Prostate gland (tissue), 2 donors: ENCODE measurements around the gene FAM171A2. TPM values are rescaled to one million over a fixed set of nuclear protein-coding genes. Genes with fewer than 3 reads are reported as not detected.

Experiments
- DNase-seq: peaks from one replicate; pipeline ENCODE4 v3.0.0-alpha.2; 2019; ENCODE audit warnings: low spot score
- H3K27ac ChIP-seq, 2 donors: fragments of 200-600 bp; sonication (generic); 2 replicates each; pipeline ENCODE4 v1.5.1; 2017 to 2019
- H3K27me3 ChIP-seq: fragments of 200-600 bp; sonication (generic); replicated peaks from 2 replicates; pipeline ENCODE4 v1.5.1; 2019; ENCODE audit not compliant: insufficient read depth
- H3K36me3 ChIP-seq, 2 donors: fragments of 200-600 bp; sonication (generic); 1 replicate in 1 of 2; 2 replicates in 1 of 2; pipeline versions ENCODE4 v1.5.1 to v1.8.1; 2017 to 2019
- H3K4me1 ChIP-seq: fragments of 200-600 bp; sonication (generic); replicated peaks from 2 replicates; pipeline ENCODE4 v1.5.1; 2019
- H3K4me3 ChIP-seq, 2 donors: fragments of 200-600 bp; sonication (generic); 2 replicates each; pipeline ENCODE4 v1.5.1; 2017 to 2019
- H3K9me3 ChIP-seq: fragments of 200-600 bp; sonication (generic); 2 replicates; pipeline ENCODE4 v1.5.1; 2017
- CTCF ChIP-seq, 4 experiments: fragments of 200-600 bp in 2 of 4; fragments of 450-650 bp in 2 of 4; sonication (generic) in 2 of 4; IDR thresholded peaks; 1 replicate in 3 of 4; 2 replicates in 1 of 4; pipeline ENCODE4 v1.5.1; 2016 to 2019; ENCODE audit warnings: antibody characterized with exemption in 4 of 4, mild to moderate bottlenecking in 2 of 4, moderate library complexity in 2 of 4
- POLR2A ChIP-seq: fragments of 450-650 bp; IDR thresholded peaks from one replicate; pipeline ENCODE4 v1.6.1; 2016; ENCODE audit warnings: antibody characterized with exemption, mild to moderate bottlenecking
- POLR2AphosphoS5 ChIP-seq: sonication (generic); formaldehyde crosslinking; IDR thresholded peaks from one replicate; pipeline ENCODE4 v1.6.1; 2017; ENCODE audit warnings: antibody characterized with exemption
- WGBS: methylation state at CpG from one replicate; pipeline ENCODE4 v1.1.5; 2018; 5-methylcytosine and 5-hydroxymethylcytosine counted together
- intact Hi-C: fragments of 100-400 bp; cut with DNase I; formaldehyde crosslinking; loops from one replicate; pipeline ENCODE4 v1.14.2; 2022
- small RNA-seq, 2 donors: library from RNA; depleted of rRNA; stranded (forward); fragments of <200 nt; gene quantifications; one replicate each; pipeline ENCODE3, GENCODE V24; 2016
- total RNA-seq, 2 donors: library from RNA; depleted of rRNA; stranded (reverse); fragments of >200 nt; gene quantifications; one replicate each; pipeline ENCODE4 v1.1.0, GENCODE V29; 2016

Gene FAM171A2
- total RNA-seq, 2 donors from 2014 or later = 1.8 to 6.1 TPM

DNA sequence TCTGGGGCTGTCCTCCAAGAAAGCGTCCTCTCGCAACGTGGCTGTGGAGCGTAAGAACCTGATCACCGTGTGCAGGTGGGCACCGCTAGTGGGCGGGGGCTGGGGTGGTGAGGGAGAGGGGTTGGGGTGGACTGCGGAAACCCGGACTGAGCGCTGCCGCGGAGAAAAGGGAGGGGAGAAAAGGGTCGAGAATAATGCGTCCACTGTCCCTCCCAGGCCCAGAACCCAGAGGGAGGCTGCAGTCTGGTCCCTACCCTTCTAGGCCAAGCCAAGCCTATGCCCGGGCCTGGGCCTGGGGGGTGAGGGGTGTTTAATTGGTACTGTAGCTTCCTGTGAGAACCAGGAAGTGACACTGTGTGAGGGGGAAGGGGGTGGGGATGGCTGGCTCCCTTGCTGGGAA lies 54.8 kb downstream of the FAM171A2 start:
- Histone ChIP-seq H3K4me1 (peaks cover 4% of the 10 kb centered on the region), H3K9me3 (no peaks in the 10 kb centered on the region), H3K27me3 (no peaks in the 10 kb centered on the region), H3K36me3 (no peaks in the 10 kb centered on the region), H3K27ac (no peak overlapping the region), H3K4me3 (peak overlapping the region; percentile 33 to 44)
- no peak for DNase-seq
- no peak for TF ChIP-seq CTCF (IDR thresholded peaks at IDR 0.05)
- TF ChIP-seq POLR2A = no peak
- TF ChIP-seq POLR2AphosphoS5 = no peak
- intact Hi-C loops = no loop called here
- WGBS = 5% methylated on average over 15 of the region's 15 CpGs

DNA sequence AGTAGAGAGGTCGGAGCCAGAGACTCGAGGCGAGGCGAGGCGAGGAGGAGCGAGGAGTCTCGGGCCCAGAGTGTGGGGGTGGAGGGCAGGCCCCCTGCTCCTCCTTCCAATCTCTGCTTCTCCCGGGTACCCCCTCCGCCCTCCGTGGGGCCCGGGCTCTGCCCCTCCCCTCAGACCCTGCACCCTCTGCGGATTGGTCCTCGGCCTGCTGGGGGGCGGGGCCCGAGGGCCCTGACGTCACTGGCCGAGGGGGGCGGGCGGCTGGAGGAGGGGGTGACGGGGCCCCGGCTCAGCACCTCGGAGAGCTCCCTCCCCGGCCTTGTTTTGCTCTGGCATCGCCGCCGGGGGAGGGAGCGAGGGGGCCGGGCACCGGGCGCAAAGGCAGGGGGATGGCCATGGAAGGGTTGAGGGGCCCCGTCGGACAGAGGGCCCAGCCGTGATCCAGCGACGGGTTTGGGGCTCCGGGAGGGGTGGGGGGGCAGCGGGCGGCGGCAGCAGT lies 55.3 kb downstream of the FAM171A2 start, which contains the start of gene RUNDC3A:
TSS of gene RUNDC3A (plus strand) at position 282 of the 499 bp plus-strand sequence. CDS start 232 bp downstream, outside the sequence.
- Histone ChIP-seq H3K4me3 (peak within 1 kb of the TSS; percentile 33 to 44), H3K27ac (peak within 1 kb of the TSS; percentile 62 to 66), H3K36me3 (no peaks in the 10 kb centered on the region), H3K4me1 (peaks cover 4% of the 10 kb centered on the region), H3K27me3 (no peaks in the 10 kb centered on the region), H3K9me3 (no peaks in the 10 kb centered on the region)
- TF ChIP-seq POLR2AphosphoS5 (peak; percentile 67), POLR2A (no peak)
- intact Hi-C loops = no loop called here
- peak; percentile 84 for DNase-seq
- WGBS = 2% methylated on average over 39 of the region's 39 CpGs

GRCh38 chr17:44307387-44308186 lies 56.1 kb downstream of the FAM171A2 start:
- H3K27me3 ChIP-seq = no peaks in the 10 kb centered on the region
- peak overlapping the region; percentile 33 to 44 for H3K4me3 ChIP-seq
- 3% methylated on average over 18 of the region's 26 CpGs for WGBS
- no peaks in the 10 kb centered on the region for H3K9me3 ChIP-seq
- TF ChIP-seq POLR2A (no peak), CTCF (IDR thresholded peaks at IDR 0.05) (no peak), POLR2AphosphoS5 (no peak)
- H3K4me1 ChIP-seq = peaks cover 4% of the 10 kb centered on the region
- H3K36me3 ChIP-seq = no peaks in the 10 kb centered on the region
- H3K27ac ChIP-seq = peak overlapping the region; percentile 62 to 66
- peak; percentile 57 for DNase-seq
- intact Hi-C loops = no loop called here

DNA sequence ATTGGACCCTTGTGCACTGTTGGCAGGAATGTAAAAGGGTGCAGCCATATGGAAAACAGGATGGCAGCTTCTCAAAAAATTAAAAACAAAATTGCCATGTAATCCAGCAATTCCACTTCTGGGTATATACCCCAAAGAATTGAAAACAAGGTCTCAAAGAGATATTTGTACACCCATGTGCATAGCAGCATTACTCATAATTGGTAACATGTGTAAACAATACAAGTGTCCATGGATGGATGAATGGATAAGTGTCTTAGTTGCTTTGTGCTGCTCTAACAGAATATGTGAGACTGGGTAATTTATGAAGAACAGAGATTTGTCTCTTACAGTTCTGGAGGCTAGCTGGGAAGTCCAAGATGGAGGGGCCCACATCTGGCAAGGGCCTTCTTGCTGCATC lies 59.0 kb downstream of the FAM171A2 start:
- DNase-seq = no peak
- TF ChIP-seq POLR2AphosphoS5 (no peak), POLR2A (no peak), CTCF (IDR thresholded peaks at IDR 0.05) (no peak)
- Histone ChIP-seq H3K4me3 (no peak overlapping the region), H3K36me3 (no peaks in the 10 kb centered on the region), H3K27ac (no peak overlapping the region), H3K4me1 (peaks cover 4% of the 10 kb centered on the region), H3K27me3 (no peaks in the 10 kb centered on the region), H3K9me3 (no peaks in the 10 kb centered on the region)
- intact Hi-C loops = no loop called here

Small RNA genes lying within 50 kb of the gene (small RNA-seq; reads per million reads assigned to genes)
- gene RF00012 (0 reads per million in 2 donors), gene RN7SL258P (0 reads per million in 2 donors), gene RNU6-453P (0.20 to 0.28 reads per million in 2 donors)

Other genes starting within 250 kb of the FAM171A2 start
- 100 to 1,000 TPM in 1 of 2 donors, 10 to 100 TPM in 1; 71.2 to 145 TPM for gene HDAC5, start 240.2 kb downstream of the FAM171A2 start, total RNA-seq
- 1 to 10 TPM; 1.4 to 8.1 TPM for gene HROB, start 221.9 kb downstream of the FAM171A2 start, total RNA-seq
- 1 to 10 TPM; 3.2 to 4.4 TPM for gene ASB16, start 193.1 kb downstream of the FAM171A2 start, total RNA-seq
- gene TMUB2, start 176.9 kb downstream of the FAM171A2 start, total RNA-seq = 10 to 100 TPM; 42.9 to 67.2 TPM
- 10 to 100 TPM; 45.8 to 72.0 TPM for gene ATXN7L3, start 164.0 kb downstream of the FAM171A2 start, total RNA-seq
- gene UBTF, start 144.2 kb downstream of the FAM171A2 start, total RNA-seq = 10 to 100 TPM; 73.4 to 77.2 TPM
- under 1 TPM in 1 of 2 donors, not detected in 1; 0.51 TPM for gene SLC4A1, start 95.7 kb downstream of the FAM171A2 start, total RNA-seq
- gene RUNDC3A, start 55.3 kb downstream of the FAM171A2 start, total RNA-seq = 1 to 10 TPM in 1 of 2 donors, under 1 TPM in 1; 0.68 to 2.9 TPM
- 100 to 1,000 TPM; 116 to 132 TPM for gene SLC25A39, start 39.0 kb downstream of the FAM171A2 start, total RNA-seq
- 100 to 1,000 TPM; 319 to 404 TPM for gene GRN, start 18.6 kb downstream of the FAM171A2 start, total RNA-seq
- gene ITGA2B, start 25.8 kb upstream of the FAM171A2 start, total RNA-seq = under 1 TPM; 0.27 to 0.68 TPM
- 10 to 100 TPM; 25.2 to 42.8 TPM for gene GPATCH8, start 139.6 kb upstream of the FAM171A2 start, total RNA-seq
- 10 to 100 TPM in 1 of 2 donors, 1 to 10 TPM in 1; 3.3 to 10.1 TPM for gene FZD2, start 193.6 kb upstream of the FAM171A2 start, total RNA-seq